ENCODE data around the gene OSTF1.

OSTF1 gene

GRCh38 chr9:75104607-75105006, 16.3 kb downstream of the OSTF1 start:
- H3K36me3 ChIP-seq (ENCODE audit: control insufficient read depth in 2 of 2, insufficient read depth in 2 of 2, low read length in 2 of 2) = no peaks in the 10 kb centered on the region
- H3K9ac ChIP-seq (ENCODE audit: low read length in 2 of 2) = no peak overlapping the region
- H3K4me3 ChIP-seq (ENCODE audit: low read length in 2 of 2) = no peak overlapping the region
- peaks cover 6% of the 10 kb centered on the region for H3K4me1 ChIP-seq (ENCODE audit: control insufficient read depth, insufficient read depth, low read length)
- no peaks in the 10 kb centered on the region for H3K9me3 ChIP-seq (ENCODE audit: control insufficient read depth in 2 of 2, low read length in 2 of 2)
- H3K27me3 ChIP-seq (ENCODE audit: control insufficient read depth in 1 of 2, insufficient read depth in 2 of 2, low read length in 2 of 2) = no peaks in the 10 kb centered on the region
- no peak overlapping the region for H3K27ac ChIP-seq (ENCODE audit: low read length)

GRCh38 chr9:75105019-75105540, 16.8 kb downstream of the OSTF1 start:
- Histone ChIP-seq H3K9ac (ENCODE audit: low read length in 2 of 2) (no peak overlapping the region), H3K4me1 (ENCODE audit: control insufficient read depth, insufficient read depth, low read length) (peaks cover 6% of the 10 kb centered on the region), H3K27ac (ENCODE audit: low read length) (no peak overlapping the region), H3K9me3 (ENCODE audit: control insufficient read depth in 2 of 2, low read length in 2 of 2) (no peaks in the 10 kb centered on the region), H3K4me3 (ENCODE audit: low read length in 2 of 2) (no peak overlapping the region), H3K27me3 (ENCODE audit: control insufficient read depth in 1 of 2, insufficient read depth in 2 of 2, low read length in 2 of 2) (no peaks in the 10 kb centered on the region), H3K36me3 (ENCODE audit: control insufficient read depth in 2 of 2, insufficient read depth in 2 of 2, low read length in 2 of 2) (no peaks in the 10 kb centered on the region)

GRCh38 chr9:75105841-75106240, 17.5 kb downstream of the OSTF1 start:
- H3K4me3 ChIP-seq (ENCODE audit: low read length in 2 of 2) = no peak overlapping the region
- H3K4me1 ChIP-seq (ENCODE audit: control insufficient read depth, insufficient read depth, low read length) = peaks cover 3% of the 10 kb centered on the region
- no peak overlapping the region for H3K27ac ChIP-seq (ENCODE audit: low read length)
- H3K36me3 ChIP-seq (ENCODE audit: control insufficient read depth in 2 of 2, insufficient read depth in 2 of 2, low read length in 2 of 2) = no peaks in the 10 kb centered on the region
- H3K9me3 ChIP-seq (ENCODE audit: control insufficient read depth in 2 of 2, low read length in 2 of 2) = no peaks in the 10 kb centered on the region
- no peaks in the 10 kb centered on the region for H3K27me3 ChIP-seq (ENCODE audit: control insufficient read depth in 1 of 2, insufficient read depth in 2 of 2, low read length in 2 of 2)
- H3K9ac ChIP-seq (ENCODE audit: low read length in 2 of 2) = no peak overlapping the region

- Histone ChIP-seq H3K27ac (ENCODE audit: low read length) (no peak overlapping the region), H3K4me1 (ENCODE audit: control insufficient read depth, insufficient read depth, low read length) (peaks cover 3% of the 10 kb centered on the region), H3K36me3 (ENCODE audit: control insufficient read depth in 2 of 2, insufficient read depth in 2 of 2, low read length in 2 of 2) (no peaks in the 10 kb centered on the region), H3K4me3 (ENCODE audit: low read length in 2 of 2) (no peak overlapping the region), H3K27me3 (ENCODE audit: control insufficient read depth in 1 of 2, insufficient read depth in 2 of 2, low read length in 2 of 2) (no peaks in the 10 kb centered on the region), H3K9ac (ENCODE audit: low read length in 2 of 2) (no peak overlapping the region), H3K9me3 (ENCODE audit: control insufficient read depth in 2 of 2, low read length in 2 of 2) (no peaks in the 10 kb centered on the region)
Measured at GRCh38 chr9:75106857-75107256, 18.5 kb downstream of the OSTF1 start.

GRCh38 chr9:75108571-75108970, 20.3 kb downstream of the OSTF1 start:
- H3K9me3 ChIP-seq (ENCODE audit: control insufficient read depth in 2 of 2, low read length in 2 of 2) = no peaks in the 10 kb centered on the region

GRCh38 chr9:75109210-75109839, 21.0 kb downstream of the OSTF1 start:
- H3K9ac ChIP-seq (ENCODE audit: low read length in 2 of 2) = no peak overlapping the region
- H3K36me3 ChIP-seq (ENCODE audit: control insufficient read depth in 2 of 2, insufficient read depth in 2 of 2, low read length in 2 of 2) = no peaks in the 10 kb centered on the region
- H3K27ac ChIP-seq (ENCODE audit: low read length) = no peak overlapping the region
- no peaks in the 10 kb centered on the region for H3K9me3 ChIP-seq (ENCODE audit: control insufficient read depth in 2 of 2, low read length in 2 of 2)
- no peaks in the 10 kb centered on the region for H3K27me3 ChIP-seq (ENCODE audit: control insufficient read depth in 1 of 2, insufficient read depth in 2 of 2, low read length in 2 of 2)
- H3K4me3 ChIP-seq (ENCODE audit: low read length in 2 of 2) = no peak overlapping the region
- peaks cover 3% of the 10 kb centered on the region for H3K4me1 ChIP-seq (ENCODE audit: control insufficient read depth, insufficient read depth, low read length)

More at GRCh38 chr9:75108571-75108970, 20.3 kb downstream of the OSTF1 start:
- no peak overlapping the region for H3K9ac ChIP-seq (ENCODE audit: low read length in 2 of 2)
- H3K4me3 ChIP-seq (ENCODE audit: low read length in 2 of 2) = no peak overlapping the region
- H3K4me1 ChIP-seq (ENCODE audit: control insufficient read depth, insufficient read depth, low read length) = peaks cover 3% of the 10 kb centered on the region
- no peaks in the 10 kb centered on the region for H3K36me3 ChIP-seq (ENCODE audit: control insufficient read depth in 2 of 2, insufficient read depth in 2 of 2, low read length in 2 of 2)
- H3K27ac ChIP-seq (ENCODE audit: low read length) = no peak overlapping the region
- H3K27me3 ChIP-seq (ENCODE audit: control insufficient read depth in 1 of 2, insufficient read depth in 2 of 2, low read length in 2 of 2) = no peaks in the 10 kb centered on the region

- peaks cover 3% of the 10 kb centered on the region for H3K4me1 ChIP-seq (ENCODE audit: control insufficient read depth, insufficient read depth, low read length)
- H3K27me3 ChIP-seq (ENCODE audit: control insufficient read depth in 1 of 2, insufficient read depth in 2 of 2, low read length in 2 of 2) = no peaks in the 10 kb centered on the region
- H3K4me3 ChIP-seq (ENCODE audit: low read length in 2 of 2) = no peak overlapping the region
- H3K9ac ChIP-seq (ENCODE audit: low read length in 2 of 2) = no peak overlapping the region
- no peaks in the 10 kb centered on the region for H3K9me3 ChIP-seq (ENCODE audit: control insufficient read depth in 2 of 2, low read length in 2 of 2)
- H3K36me3 ChIP-seq (ENCODE audit: control insufficient read depth in 2 of 2, insufficient read depth in 2 of 2, low read length in 2 of 2) = no peaks in the 10 kb centered on the region
- no peak overlapping the region for H3K27ac ChIP-seq (ENCODE audit: low read length)
Measured at GRCh38 chr9:75111019-75111622, 22.8 kb downstream of the OSTF1 start.

- Histone ChIP-seq H3K9me3 (ENCODE audit: control insufficient read depth in 2 of 2, low read length in 2 of 2) (no peaks in the 10 kb centered on the region), H3K36me3 (ENCODE audit: control insufficient read depth in 2 of 2, insufficient read depth in 2 of 2, low read length in 2 of 2) (no peaks in the 10 kb centered on the region), H3K4me3 (ENCODE audit: low read length in 2 of 2) (no peak overlapping the region), H3K4me1 (ENCODE audit: control insufficient read depth, insufficient read depth, low read length) (no peaks in the 10 kb centered on the region), H3K9ac (ENCODE audit: low read length in 2 of 2) (no peak overlapping the region), H3K27ac (ENCODE audit: low read length) (no peak overlapping the region), H3K27me3 (ENCODE audit: control insufficient read depth in 1 of 2, insufficient read depth in 2 of 2, low read length in 2 of 2) (no peaks in the 10 kb centered on the region)
Measured at GRCh38 chr9:75112789-75113188, 24.5 kb downstream of the OSTF1 start.

- no peak overlapping the region for H3K9ac ChIP-seq (ENCODE audit: low read length in 2 of 2)
- H3K27ac ChIP-seq (ENCODE audit: low read length) = no peak overlapping the region
- no peaks in the 10 kb centered on the region for H3K9me3 ChIP-seq (ENCODE audit: control insufficient read depth in 2 of 2, low read length in 2 of 2)
- H3K4me3 ChIP-seq (ENCODE audit: low read length in 2 of 2) = no peak overlapping the region
- H3K27me3 ChIP-seq (ENCODE audit: control insufficient read depth in 1 of 2, insufficient read depth in 2 of 2, low read length in 2 of 2) = no peaks in the 10 kb centered on the region
- no peaks in the 10 kb centered on the region for H3K4me1 ChIP-seq (ENCODE audit: control insufficient read depth, insufficient read depth, low read length)
- peaks cover 0 to 6% of the 10 kb centered on the region in 2 donors for H3K36me3 ChIP-seq (ENCODE audit: control insufficient read depth in 2 of 2, insufficient read depth in 2 of 2, low read length in 2 of 2)
Measured at GRCh38 chr9:75116306-75116705, 28.0 kb downstream of the OSTF1 start.

GRCh38 chr9:75117564-75117963, 29.2 kb downstream of the OSTF1 start:
- Histone ChIP-seq H3K36me3 (ENCODE audit: control insufficient read depth in 2 of 2, insufficient read depth in 2 of 2, low read length in 2 of 2) (peaks cover 0 to 6% of the 10 kb centered on the region in 2 donors), H3K4me3 (ENCODE audit: low read length in 2 of 2) (no peak overlapping the region), H3K27me3 (ENCODE audit: control insufficient read depth in 1 of 2, insufficient read depth in 2 of 2, low read length in 2 of 2) (no peaks in the 10 kb centered on the region), H3K9me3 (ENCODE audit: control insufficient read depth in 2 of 2, low read length in 2 of 2) (no peaks in the 10 kb centered on the region), H3K4me1 (ENCODE audit: control insufficient read depth, insufficient read depth, low read length) (no peaks in the 10 kb centered on the region), H3K27ac (ENCODE audit: low read length) (no peak overlapping the region), H3K9ac (ENCODE audit: low read length in 2 of 2) (no peak overlapping the region)

GRCh38 chr9:75120686-75121085, 32.4 kb downstream of the OSTF1 start:
- no peaks in the 10 kb centered on the region for H3K9me3 ChIP-seq (ENCODE audit: control insufficient read depth in 2 of 2, low read length in 2 of 2)
- no peaks in the 10 kb centered on the region for H3K4me1 ChIP-seq (ENCODE audit: control insufficient read depth, insufficient read depth, low read length)
- H3K36me3 ChIP-seq (ENCODE audit: control insufficient read depth in 2 of 2, insufficient read depth in 2 of 2, low read length in 2 of 2) = peaks cover 0 to 6% of the 10 kb centered on the region in 2 donors
- no peak overlapping the region for H3K27ac ChIP-seq (ENCODE audit: low read length)
- H3K4me3 ChIP-seq (ENCODE audit: low read length in 2 of 2) = no peak overlapping the region
- H3K27me3 ChIP-seq (ENCODE audit: control insufficient read depth in 1 of 2, insufficient read depth in 2 of 2, low read length in 2 of 2) = no peaks in the 10 kb centered on the region
- H3K9ac ChIP-seq (ENCODE audit: low read length in 2 of 2) = no peak overlapping the region
